Stimulated activated CD8-positive, alpha-beta memory T cell treated with anti-CD3 and anti-CD28 coated beads, Interleukin-4, amount 100 ng/mL, for 1 hour (primary cell): Measurements from ENCODE around the gene OVCH1.
A peak's percentile ranks its signal among the peaks of the same experiment; 100 is the strongest.
"Not testable (repeated sequence)": the region's sequence is repeated elsewhere in the genome, so short reads cannot be mapped to it uniquely, and the experiment has no call there.

Experiments
- DNase-seq, 2 donors: peaks; one replicate each; pipeline ENCODE4 v3.0.0-alpha.2; 2020; ENCODE audit warnings: low read depth in 2 of 2, low spot score in 1 of 2

Gene OVCH1

DNA sequence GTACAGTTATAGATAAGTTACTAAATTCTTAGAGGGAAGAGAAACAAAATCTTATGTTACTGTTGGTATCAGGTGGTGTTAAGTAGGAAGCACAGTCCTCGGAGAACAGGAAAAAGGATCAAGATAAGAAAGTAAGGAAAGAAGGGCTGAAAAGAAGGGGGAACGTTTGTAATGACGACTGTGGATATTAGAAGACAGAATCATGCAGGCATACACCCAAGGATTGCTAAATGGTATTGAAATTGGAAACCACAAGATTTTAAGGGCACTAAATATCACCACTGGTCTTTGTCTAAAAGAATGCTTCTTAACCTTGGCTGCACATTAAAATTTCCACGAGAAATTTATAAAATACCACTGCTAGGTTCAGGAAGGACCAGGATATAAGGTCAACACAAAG lies 82.4 kb downstream of the OVCH1 start:
- no peak for DNase-seq

DNA sequence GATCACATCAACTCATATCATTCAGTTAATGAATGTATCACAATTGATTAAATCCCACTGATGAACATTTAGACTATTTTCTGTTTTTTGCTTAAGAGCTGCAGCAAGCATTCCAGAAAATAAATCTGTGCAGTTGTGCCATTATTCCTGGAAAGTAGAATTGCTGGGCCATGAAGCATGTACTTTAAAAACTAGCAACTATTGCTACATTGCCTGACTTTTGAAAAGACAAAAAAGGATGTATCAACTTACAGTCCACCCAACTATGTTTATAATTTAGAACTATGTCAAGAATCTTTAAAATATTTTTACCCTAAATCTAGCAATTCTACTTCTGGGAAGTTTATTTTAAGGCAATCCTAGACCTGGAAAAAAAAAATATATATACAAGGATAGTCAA lies 83.1 kb downstream of the OVCH1 start:
- DNase-seq = no peak

DNA sequence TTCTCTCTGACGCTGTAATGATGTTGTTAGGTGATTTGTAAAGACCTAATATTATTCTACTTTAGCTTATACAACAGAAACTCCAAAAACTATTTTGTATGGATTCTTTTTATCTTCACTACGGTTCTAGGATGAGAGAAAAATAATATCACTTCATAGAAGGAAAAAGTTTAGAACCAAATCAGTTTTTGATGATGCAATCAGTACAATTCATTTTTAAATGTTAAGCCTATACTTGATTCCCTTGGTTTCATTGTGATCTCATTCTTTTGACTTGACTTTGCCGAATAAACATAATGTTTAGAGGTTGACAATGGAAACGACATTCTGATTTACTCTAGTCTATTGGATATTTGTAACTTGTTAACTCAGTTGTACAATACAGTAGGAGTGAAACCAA lies 91.9 kb downstream of the OVCH1 start:
- DNase-seq = no peak

DNA sequence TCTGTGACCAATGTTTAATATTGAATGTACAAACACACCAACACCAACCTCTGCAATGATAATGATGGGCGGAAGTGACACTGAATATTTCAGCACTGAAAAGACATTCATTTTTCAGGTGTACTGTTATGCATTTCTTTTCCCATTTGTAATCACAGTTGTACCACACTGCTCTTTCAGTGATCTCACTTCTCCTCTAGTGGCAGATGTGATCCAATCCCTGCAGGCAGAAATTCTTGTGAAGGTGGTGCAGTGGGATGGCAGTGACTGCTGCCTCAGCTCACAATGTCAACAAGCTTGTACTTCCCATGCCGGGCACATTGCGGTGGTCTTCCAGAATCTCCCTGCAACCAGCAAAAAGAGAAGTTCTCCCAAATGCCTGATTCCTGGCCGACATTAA lies 93.5 kb downstream of the OVCH1 start:
- no peak for DNase-seq

DNA sequence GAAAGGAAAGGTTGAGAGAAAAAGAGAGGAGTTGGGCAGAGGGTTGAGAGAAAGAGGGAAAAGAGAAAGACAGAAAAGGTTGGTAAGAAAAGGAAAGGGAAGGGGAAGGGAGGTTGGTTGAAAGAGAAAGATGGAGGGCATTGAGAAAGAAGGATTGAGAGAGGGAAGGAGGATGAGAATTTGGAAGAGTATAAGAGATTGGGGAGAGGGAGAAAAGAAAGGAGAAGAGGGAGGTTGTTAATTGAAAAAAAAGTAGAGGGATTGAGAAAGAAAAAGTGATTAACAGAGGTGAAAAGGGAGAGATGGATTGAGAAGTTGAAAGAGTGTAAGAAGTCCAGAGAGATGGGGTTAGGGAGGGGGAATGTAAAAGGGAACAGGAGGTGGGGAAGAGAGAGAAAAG lies 95.0 kb downstream of the OVCH1 start:
- no peak for DNase-seq

DNA sequence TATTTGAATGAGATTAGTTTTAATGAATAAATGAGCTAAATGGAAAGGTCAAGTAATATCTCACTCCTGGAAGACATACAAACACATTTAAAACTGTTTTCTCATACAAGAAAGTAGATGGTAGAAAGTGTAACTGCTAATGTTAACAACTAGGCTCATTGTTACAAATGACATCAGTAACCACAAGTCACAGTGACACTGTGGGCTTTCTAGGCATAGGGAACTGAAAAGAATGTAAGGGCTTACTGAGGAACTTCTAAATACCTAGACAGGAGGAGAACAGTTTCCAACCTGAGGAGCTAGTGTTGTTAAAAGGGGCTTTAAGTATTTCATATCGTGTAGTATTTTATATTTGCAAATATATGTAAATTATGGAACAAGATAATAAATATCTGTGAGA lies 99.0 kb downstream of the OVCH1 start:
- no peak for DNase-seq

DNA sequence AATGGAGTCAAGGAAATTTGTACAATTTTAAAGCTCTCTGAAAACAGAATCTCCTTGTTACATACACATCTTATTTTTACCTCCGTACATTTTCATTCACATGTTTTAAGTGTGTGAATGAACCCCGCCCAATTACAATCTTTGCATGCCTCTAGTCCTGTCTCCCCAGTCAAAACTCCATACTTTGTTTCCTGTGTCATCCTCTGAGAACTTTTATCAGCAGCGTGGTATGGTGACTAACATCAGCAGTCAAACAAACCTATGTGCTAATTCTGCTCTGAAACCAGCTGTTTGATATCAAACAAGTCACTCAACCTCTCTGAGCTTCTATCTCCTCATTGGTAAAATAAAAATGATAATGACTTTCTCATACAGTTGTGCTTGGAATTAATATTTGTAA lies 100.7 kb downstream of the OVCH1 start:
- DNase-seq = no peak

DNA sequence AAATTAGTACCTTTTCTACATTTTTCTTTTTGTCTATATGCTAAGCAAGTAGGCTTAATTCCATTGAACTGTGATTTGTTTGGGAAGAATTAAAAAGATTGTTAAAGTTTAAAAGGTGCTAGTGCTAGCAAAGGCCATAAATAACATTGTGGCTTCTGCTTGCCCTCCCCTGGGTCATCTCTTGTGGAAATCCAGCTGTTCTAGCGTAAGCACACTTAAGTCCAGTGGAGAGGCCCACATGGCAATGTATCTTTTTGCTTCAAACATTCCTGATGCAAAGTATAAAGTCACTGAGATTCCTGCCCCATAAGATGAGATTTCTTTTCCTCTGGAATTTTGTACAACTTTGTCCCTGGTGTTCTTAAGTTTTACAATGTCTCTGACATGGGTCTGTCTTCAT lies 102.1 kb downstream of the OVCH1 start:
- no peak for DNase-seq

DNA sequence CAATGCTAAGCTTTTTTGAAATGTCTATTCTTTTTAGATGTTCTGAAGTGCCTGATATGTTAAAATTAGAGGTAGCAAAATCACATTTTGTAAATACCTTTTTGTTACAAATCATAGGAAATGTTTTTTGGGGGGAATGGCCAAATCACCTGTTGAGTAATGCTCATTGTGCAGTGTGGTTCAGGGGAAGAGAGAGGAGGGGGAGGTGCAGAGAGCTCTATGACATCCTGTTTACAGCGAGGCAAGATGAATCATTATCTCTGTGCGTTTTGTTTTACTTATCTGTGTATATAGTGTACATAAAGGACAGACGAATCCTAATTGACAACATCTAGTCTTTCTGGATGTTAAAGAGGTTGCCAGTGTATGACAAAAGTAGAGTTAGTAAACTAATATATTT lies 107.1 kb downstream of the OVCH1 start:
- peak in 1 of 2 donors; percentile 9 for DNase-seq

DNA sequence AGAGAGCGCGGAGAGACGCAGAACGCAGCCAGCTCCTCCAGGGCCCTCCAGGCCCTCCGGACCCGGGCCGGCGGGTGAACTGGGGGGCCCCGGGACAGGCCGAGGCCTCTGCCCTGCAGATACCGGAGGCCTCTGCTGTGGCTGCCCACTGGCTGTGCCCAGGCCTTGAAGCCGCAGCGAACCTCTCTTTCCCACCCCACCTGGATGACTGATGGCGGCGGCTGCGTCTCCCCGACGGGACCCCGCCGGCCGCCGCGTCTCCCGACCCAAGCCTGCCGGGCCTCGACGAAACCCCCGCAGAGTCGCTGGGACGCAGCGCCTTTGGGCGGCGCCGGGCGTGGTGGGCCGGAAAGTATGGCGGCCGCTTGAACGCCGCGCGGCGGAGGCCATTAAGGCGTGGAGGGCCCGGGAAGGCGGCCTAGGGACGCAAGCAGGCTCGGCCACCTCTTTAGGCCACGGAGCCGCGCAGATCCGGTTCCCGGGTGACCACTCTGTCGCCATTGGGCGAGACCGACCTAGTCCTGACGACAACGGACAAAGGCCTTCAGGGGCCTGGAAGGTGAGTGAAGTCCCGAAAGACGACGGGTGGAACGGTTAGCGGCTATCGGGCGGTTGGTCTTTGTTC lies 108.1 kb downstream of the OVCH1 start:
- no peak for DNase-seq

DNA sequence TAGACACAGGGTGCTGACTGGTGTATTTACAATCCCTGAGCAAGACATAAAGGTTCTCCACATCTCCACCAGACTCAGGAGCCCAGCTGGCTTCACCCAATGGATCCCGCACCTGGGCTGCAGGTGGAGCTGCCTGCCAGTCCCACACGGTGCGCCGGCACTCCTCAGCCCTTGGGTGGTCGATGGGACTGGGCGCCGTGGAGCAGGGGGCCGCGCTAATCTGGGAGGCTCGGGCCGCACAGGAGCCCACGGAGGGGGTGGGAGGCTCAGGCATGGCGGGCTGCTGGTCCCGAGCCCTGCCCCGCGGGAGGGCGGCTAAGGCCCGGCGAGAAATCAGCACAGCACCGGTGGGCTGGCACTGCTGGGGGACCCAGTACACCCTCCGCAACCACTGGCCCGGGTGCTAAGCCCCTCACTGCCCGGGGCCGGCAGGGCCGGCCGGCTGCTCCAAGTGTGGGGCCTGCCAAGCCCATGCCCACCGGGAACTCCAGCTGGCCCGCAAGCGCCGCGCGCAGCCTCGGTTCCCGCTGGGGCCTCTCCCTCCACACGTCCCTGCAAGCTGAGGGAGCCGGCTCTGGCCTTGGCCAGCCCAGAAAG lies 111.3 kb downstream of the OVCH1 start:
- not testable (repeated sequence) for DNase-seq

DNA sequence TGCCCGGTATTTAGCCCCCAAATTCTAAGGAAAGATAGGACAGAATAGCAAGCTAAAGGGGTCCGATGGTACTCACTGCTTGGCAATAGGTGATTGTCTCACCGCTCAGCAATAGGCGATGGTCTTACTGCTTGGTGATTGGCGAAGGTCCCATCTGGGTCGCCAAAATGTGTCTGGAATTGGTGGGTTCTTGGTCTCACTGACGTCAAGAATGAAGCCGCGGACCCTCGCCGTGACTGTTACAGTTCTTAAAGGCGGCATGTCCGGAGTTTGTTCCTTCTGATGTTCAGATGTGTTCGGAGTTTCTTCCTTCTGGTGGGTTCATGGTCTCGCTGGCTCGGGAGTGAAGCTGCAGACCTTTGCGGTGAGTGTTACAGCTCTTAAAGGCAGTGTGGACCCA lies 112.3 kb downstream of the OVCH1 start:
- DNase-seq = not testable (repeated sequence)

DNA sequence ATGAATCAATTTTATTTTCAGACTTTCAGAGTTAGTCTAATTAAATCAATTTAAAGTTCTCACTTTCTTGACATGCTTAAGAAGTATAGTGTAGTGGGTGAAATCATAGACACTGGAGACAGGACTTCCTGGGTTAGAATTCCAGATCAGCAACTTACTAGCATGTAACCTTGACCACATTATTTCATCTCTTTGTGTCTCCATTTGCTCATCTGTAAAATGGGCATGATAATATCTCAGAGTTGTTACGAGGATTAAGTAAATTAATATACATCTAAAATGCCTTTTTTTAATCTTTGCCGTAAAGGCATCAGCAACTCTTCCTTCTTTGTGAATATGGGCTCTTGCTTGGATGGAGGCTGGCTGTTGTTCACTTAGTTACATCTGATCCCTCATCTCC lies 115.2 kb downstream of the OVCH1 start:
- no peak for DNase-seq

DNA sequence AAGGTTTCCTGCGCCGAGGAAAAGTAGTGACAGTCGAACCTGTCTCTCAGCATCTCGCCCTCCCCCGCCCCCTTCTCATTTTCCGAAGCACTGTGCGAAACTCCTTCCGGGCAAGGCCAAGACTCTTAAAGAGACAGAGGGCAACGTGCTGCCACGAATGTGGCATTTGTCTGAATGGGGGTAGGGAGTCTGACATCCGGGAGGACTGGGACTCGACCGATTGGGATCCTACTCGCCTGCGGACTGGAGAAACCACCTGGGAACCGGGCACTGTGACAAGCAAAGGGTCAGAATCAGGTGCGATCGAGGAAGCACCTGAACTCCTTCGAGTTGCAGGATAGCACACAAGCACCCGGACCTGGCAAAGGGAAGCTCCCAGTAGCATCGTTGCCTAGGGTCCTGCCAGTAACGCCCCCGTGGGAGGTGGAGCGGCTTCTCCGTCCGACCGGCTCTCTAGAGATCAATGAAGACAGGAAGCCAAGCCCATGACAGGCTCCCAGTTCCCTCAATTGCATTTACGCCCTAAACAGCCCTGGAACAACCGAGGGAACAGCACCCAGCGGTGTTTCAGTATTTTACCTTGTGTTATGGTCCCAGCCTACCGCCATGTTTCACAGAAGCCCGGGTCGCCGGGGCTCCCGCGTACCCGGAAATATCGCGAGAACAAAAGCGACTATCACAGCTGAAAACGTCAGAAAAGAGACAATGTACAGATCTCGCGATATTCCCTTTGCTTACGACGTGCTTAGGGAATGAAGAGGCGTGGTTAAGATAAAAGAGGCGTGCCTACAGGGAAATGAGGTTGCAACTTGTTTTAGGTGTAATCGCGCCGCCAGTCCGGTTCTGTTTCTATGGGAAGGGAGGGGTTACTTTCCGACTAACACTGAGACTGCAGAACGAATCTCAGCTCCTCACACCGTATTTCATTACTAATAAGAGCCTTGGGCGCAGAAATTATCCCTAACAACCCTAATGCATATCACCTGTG lies 116.7 kb downstream of the OVCH1 start, which contains the start of gene ERGIC2:
Gene ERGIC2, minus strand, starts transcription at position 637 of the 988 bp plus-strand sequence. CDS start 9,539 bp downstream, outside the sequence.
- DNase-seq = peak; percentile 69 to 79
